HEK293 (cell line): Measurements from ENCODE around the gene GRP.
A peak's percentile ranks its signal among the peaks of the same experiment; 100 is the strongest.

Experiments
- CTCF ChIA-PET: fragments of 350-600 bp; formaldehyde crosslinking; extraction: SDS; loops from one replicate; lab custom pipeline; 2021; ENCODE audit warnings: antibody characterized with exemption; lab: Yijun Ruan, JAX
- POLR2A ChIA-PET: fragments of 300-600 bp; formaldehyde crosslinking; extraction: SDS; loops from one replicate; lab custom pipeline; 2020; ENCODE audit warnings: antibody characterized with exemption, inconsistent platforms; lab: Yijun Ruan, JAX
- H3K27ac ChIP-seq: fragments of 200-500 bp; sonication (Bioruptor generic); 2 replicates; pipeline ENCODE4 v1.5.1; 2014; ENCODE audit warnings: low read depth, low read length, control low read depth, inconsistent platforms; ENCODE audit errors: extremely low read depth
- H3K36me3 ChIP-seq, 2 experiments: fragments of 200-500 bp in 1 of 2; sonication (Bioruptor generic) in 1 of 2; 1 replicate in 1 of 2; 2 replicates in 1 of 2; pipeline ENCODE4 v1.5.1; 2014 to 2017; ENCODE audit warnings: inconsistent platforms in 2 of 2, low read length in 2 of 2; ENCODE audit not compliant: control insufficient read depth in 2 of 2, insufficient read depth in 1 of 2
- H3K4me1 ChIP-seq: fragments of 200-500 bp; sonication (Bioruptor generic); 2 replicates; pipeline ENCODE4 v1.5.1; 2014; ENCODE audit warnings: mild to moderate bottlenecking, low read length, inconsistent platforms; ENCODE audit not compliant: control insufficient read depth, insufficient read depth
- H3K4me3 ChIP-seq: 2 replicates; pipeline ENCODE4 v1.5.1; 2011; ENCODE audit warnings: low read depth, mild to moderate bottlenecking, control low read depth, low read length, moderate library complexity
- H3K9me3 ChIP-seq: fragments of 200-500 bp; sonication (Bioruptor generic); 2 replicates; pipeline ENCODE4 v1.5.1; 2014; ENCODE audit warnings: low read depth, low read length, inconsistent platforms; ENCODE audit not compliant: control insufficient read depth, insufficient read depth
- BCL11A ChIP-seq: fragments of 450-650 bp; formaldehyde crosslinking; IDR thresholded peaks from 2 replicates; pipeline ENCODE4 v1.5.1; 2016; ENCODE audit warnings: low read depth, missing biosample characterization, missing genetic modification characterization
- BCL6B ChIP-seq: fragments of 450-650 bp; formaldehyde crosslinking; IDR thresholded peaks from 2 replicates; pipeline ENCODE4 v1.5.1; 2017; ENCODE audit warnings: missing biosample characterization, missing genetic modification characterization
- FEZF1 ChIP-seq: fragments of 450-650 bp; formaldehyde crosslinking; IDR thresholded peaks from 2 replicates; pipeline ENCODE4 v1.5.1; 2016; ENCODE audit warnings: missing biosample characterization, missing genetic modification characterization
- GLI4 ChIP-seq: fragments of 450-650 bp; formaldehyde crosslinking; IDR thresholded peaks from 2 replicates; pipeline ENCODE4 v1.5.1; 2016; ENCODE audit warnings: missing biosample characterization, missing genetic modification characterization
- HOXD13 ChIP-seq: sonication (generic); formaldehyde crosslinking; IDR thresholded peaks from 2 replicates; pipeline ENCODE4 v1.8.0; 2022; ENCODE audit warnings: missing genetic modification reagents, borderline replicate concordance
- KLF1 ChIP-seq: fragments of 450-650 bp; formaldehyde crosslinking; IDR thresholded peaks from 2 replicates; pipeline ENCODE4 v1.5.1; 2016; ENCODE audit warnings: missing biosample characterization, missing genetic modification characterization
- KLF16 ChIP-seq: fragments of 450-650 bp; formaldehyde crosslinking; IDR thresholded peaks from 2 replicates; pipeline ENCODE4 v1.5.1; 2017; ENCODE audit warnings: missing biosample characterization, missing genetic modification characterization
- MYNN ChIP-seq: fragments of 450-650 bp; formaldehyde crosslinking; IDR thresholded peaks from 2 replicates; pipeline ENCODE4 v1.5.1; 2016; ENCODE audit warnings: missing biosample characterization, missing genetic modification characterization, borderline replicate concordance
- SP3 ChIP-seq: fragments of 450-650 bp; formaldehyde crosslinking; IDR thresholded peaks from 2 replicates; pipeline ENCODE4 v1.5.1; 2016; ENCODE audit warnings: missing biosample characterization, missing genetic modification characterization
- ZBTB17 ChIP-seq: fragments of 450-650 bp; formaldehyde crosslinking; IDR thresholded peaks from 2 replicates; pipeline ENCODE4 v1.5.1; 2016; ENCODE audit warnings: missing biosample characterization, missing genetic modification characterization
- ZBTB26 ChIP-seq: fragments of 450-650 bp; formaldehyde crosslinking; optimal IDR thresholded peaks from 2 replicates; pipeline ENCODE3; 2016; ENCODE audit warnings: missing biosample characterization, mild to moderate bottlenecking, missing genetic modification characterization
- ZBTB49 ChIP-seq: fragments of 450-650 bp; formaldehyde crosslinking; IDR thresholded peaks from 2 replicates; pipeline ENCODE4 v1.5.1; 2016; ENCODE audit warnings: missing biosample characterization, missing genetic modification characterization, low read depth
- ZBTB7A ChIP-seq: fragments of 450-650 bp; formaldehyde crosslinking; IDR thresholded peaks from 2 replicates; pipeline ENCODE4 v1.5.1; 2016; ENCODE audit warnings: low read depth, missing biosample characterization, missing genetic modification characterization
- ZEB2 ChIP-seq: fragments of 450-650 bp; formaldehyde crosslinking; IDR thresholded peaks from 2 replicates; pipeline ENCODE4 v1.5.1; 2016; ENCODE audit warnings: missing biosample characterization, missing genetic modification characterization
- ZFHX2 ChIP-seq: fragments of 450-650 bp; formaldehyde crosslinking; conservative IDR thresholded peaks from 2 replicates; pipeline ENCODE4 v1.5.1; 2016; ENCODE audit warnings: missing biosample characterization, missing genetic modification characterization
- ZFP3 ChIP-seq: fragments of 450-650 bp; formaldehyde crosslinking; IDR thresholded peaks from 2 replicates; pipeline ENCODE4 v1.5.1; 2016; ENCODE audit warnings: low read depth, missing biosample characterization, missing genetic modification characterization
- ZNF10 ChIP-seq: fragments of 450-650 bp; formaldehyde crosslinking; IDR thresholded peaks from 2 replicates; pipeline ENCODE4 v1.5.1; 2017; ENCODE audit warnings: missing biosample characterization, missing genetic modification characterization
- ZNF202 ChIP-seq: fragments of 450-650 bp; formaldehyde crosslinking; IDR thresholded peaks from 2 replicates; pipeline ENCODE4 v1.5.1; 2016; ENCODE audit warnings: missing biosample characterization, missing genetic modification characterization, borderline replicate concordance
- ZNF248 ChIP-seq: fragments of 450-650 bp; formaldehyde crosslinking; IDR thresholded peaks from 2 replicates; pipeline ENCODE4 v1.5.1; 2017; ENCODE audit warnings: missing biosample characterization, missing genetic modification characterization
- ZNF335 ChIP-seq: fragments of 450-650 bp; formaldehyde crosslinking; conservative IDR thresholded peaks from 2 replicates; pipeline ENCODE4 v1.5.1; 2016; ENCODE audit warnings: missing biosample characterization, missing genetic modification characterization
- ZNF560 ChIP-seq: fragments of 450-650 bp; formaldehyde crosslinking; IDR thresholded peaks from 2 replicates; pipeline ENCODE4 v1.5.1; 2017; ENCODE audit warnings: missing biosample characterization, missing genetic modification characterization, borderline replicate concordance
- ZNF585B ChIP-seq: fragments of 450-650 bp; formaldehyde crosslinking; IDR thresholded peaks from 2 replicates; pipeline ENCODE4 v1.5.1; 2016; ENCODE audit warnings: missing biosample characterization, missing genetic modification characterization
- ZNF600 ChIP-seq: fragments of 450-650 bp; formaldehyde crosslinking; IDR thresholded peaks from 2 replicates; pipeline ENCODE4 v1.5.1; 2016; ENCODE audit warnings: missing biosample characterization, missing genetic modification characterization
- ZNF624 ChIP-seq: fragments of 450-650 bp; formaldehyde crosslinking; IDR thresholded peaks from 2 replicates; pipeline ENCODE4 v1.5.1; 2017; ENCODE audit warnings: missing biosample characterization, missing genetic modification characterization
- ZNF626 ChIP-seq: fragments of 450-650 bp; sonication (Bioruptor Pico); formaldehyde crosslinking; IDR thresholded peaks from 2 replicates; pipeline ENCODE4 v1.5.1; 2018; ENCODE audit warnings: missing biosample characterization, missing genetic modification characterization, inconsistent platforms
- ZNF645 ChIP-seq: fragments of 450-650 bp; formaldehyde crosslinking; IDR thresholded peaks from 2 replicates; pipeline ENCODE4; 2016; ENCODE audit warnings: missing biosample characterization, missing genetic modification characterization
- ZNF792 ChIP-seq: fragments of 450-650 bp; formaldehyde crosslinking; IDR thresholded peaks from 2 replicates; pipeline ENCODE4 v1.5.1; 2016; ENCODE audit warnings: missing biosample characterization, missing genetic modification characterization
- ZNF830 ChIP-seq: fragments of 450-650 bp; IDR thresholded peaks from 2 replicates; pipeline ENCODE4 v1.5.0; 2018; ENCODE audit warnings: missing biosample characterization, missing genetic modification characterization, low read depth, mild to moderate bottlenecking, moderate library complexity
- TF ChIP-seq, protein P1 (sequence below): fragments of 450-650 bp; formaldehyde crosslinking; IDR thresholded peaks from 2 replicates; pipeline ENCODE4 v1.5.1; 2016; ENCODE audit warnings: missing biosample characterization, missing genetic modification characterization

The GRP gene

DNA sequence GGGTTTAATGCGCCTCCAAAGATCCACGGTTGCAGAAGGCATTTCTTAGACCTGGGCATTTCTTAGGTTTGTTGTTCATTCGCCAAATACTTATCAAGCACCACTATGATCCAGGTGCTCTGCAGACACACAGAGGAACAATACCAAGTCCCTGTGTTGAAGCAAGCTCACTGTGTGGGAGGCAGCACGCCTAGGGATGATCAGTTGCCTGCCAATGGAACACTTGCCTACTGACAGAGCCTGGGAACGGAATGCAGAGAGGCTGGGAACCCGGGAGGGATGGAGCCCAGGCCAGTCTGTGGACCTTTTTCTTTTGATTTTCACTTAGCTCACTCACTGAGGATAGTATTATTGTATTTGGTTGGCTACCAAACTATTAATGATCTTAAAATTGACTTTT, 1.9 kb upstream of the GRP start (continued):
- no peak for TF ChIP-seq ZBTB49 (tag by site-specific recombination)
- no peak for TF ChIP-seq ZBTB17
- TF ChIP-seq ZNF10 (tag by site-specific recombination), result no peak
- no peak for TF ChIP-seq ZNF645 (tag by site-specific recombination)
- TF ChIP-seq ZNF560 (tag by site-specific recombination), result no peak

GRCh38 chr18:59220164-59220783, 316 bp downstream of the GRP start:
- Histone ChIP-seq H3K9me3 (no peaks in the 10 kb centered on the region), H3K4me3 (peak overlapping the region; percentile 16), H3K4me1 (peaks cover 2% of the 10 kb centered on the region; the same call in 1 of the 2 replicates), H3K27ac (no peak overlapping the region), H3K36me3 (no peaks in the 10 kb centered on the region)
- POLR2A ChIA-PET, result interaction anchor here (0.6 to 1.2 kb wide), 4 partner anchors 10 to 347 kb away, joined by 3 to 4 read pairs (median 3); partner anchors contain the start of gene LMAN1
- CTCF ChIA-PET, result interaction anchor here (0.6 to 1.0 kb wide), 3 partner anchors 11 to 609 kb away, joined by 3 to 4 read pairs (median 3); no protein-coding TSS in a partner anchor
- TF ChIP-seq HOXD13 (CRISPR knock-in tag), result no peak
- TF ChIP-seq ZNF585B (tag by site-specific recombination), result no peak
- TF ChIP-seq ZNF626, result no peak
- no peak for TF ChIP-seq KLF1
- TF ChIP-seq ZFHX2 (tag by site-specific recombination), result 0 out of 2 replicates have a peak, but pooled peaks have one; percentile 7
- peak; percentile 63 for TF ChIP-seq ZNF335 (tag by site-specific recombination)
- no peak for TF ChIP-seq BCL6B (tag by site-specific recombination)
- TF ChIP-seq SP3 (tag by site-specific recombination), result no peak
- TF ChIP-seq ZNF830 (tag by site-specific recombination), result no peak
- peak; percentile 81 for TF ChIP-seq ZBTB26 (tag by site-specific recombination)
- no peak for TF ChIP-seq ZNF624 (tag by site-specific recombination)
- no peak for TF ChIP-seq BCL11A
- no peak for TF ChIP-seq GLI4
- 0 out of 2 replicates have a peak, but pooled peaks have one; percentile 33 for TF ChIP-seq KLF16 (tag by site-specific recombination)
- 0 out of 2 replicates have a peak, but pooled peaks have one; percentile 25 for TF ChIP-seq ZNF600
- TF ChIP-seq ZNF792 (tag by site-specific recombination), result no peak
- TF ChIP-seq ZNF202 (tag by site-specific recombination), result no peak
- TF ChIP-seq ZFP3, result no peak
- TF ChIP-seq, protein P1, sequence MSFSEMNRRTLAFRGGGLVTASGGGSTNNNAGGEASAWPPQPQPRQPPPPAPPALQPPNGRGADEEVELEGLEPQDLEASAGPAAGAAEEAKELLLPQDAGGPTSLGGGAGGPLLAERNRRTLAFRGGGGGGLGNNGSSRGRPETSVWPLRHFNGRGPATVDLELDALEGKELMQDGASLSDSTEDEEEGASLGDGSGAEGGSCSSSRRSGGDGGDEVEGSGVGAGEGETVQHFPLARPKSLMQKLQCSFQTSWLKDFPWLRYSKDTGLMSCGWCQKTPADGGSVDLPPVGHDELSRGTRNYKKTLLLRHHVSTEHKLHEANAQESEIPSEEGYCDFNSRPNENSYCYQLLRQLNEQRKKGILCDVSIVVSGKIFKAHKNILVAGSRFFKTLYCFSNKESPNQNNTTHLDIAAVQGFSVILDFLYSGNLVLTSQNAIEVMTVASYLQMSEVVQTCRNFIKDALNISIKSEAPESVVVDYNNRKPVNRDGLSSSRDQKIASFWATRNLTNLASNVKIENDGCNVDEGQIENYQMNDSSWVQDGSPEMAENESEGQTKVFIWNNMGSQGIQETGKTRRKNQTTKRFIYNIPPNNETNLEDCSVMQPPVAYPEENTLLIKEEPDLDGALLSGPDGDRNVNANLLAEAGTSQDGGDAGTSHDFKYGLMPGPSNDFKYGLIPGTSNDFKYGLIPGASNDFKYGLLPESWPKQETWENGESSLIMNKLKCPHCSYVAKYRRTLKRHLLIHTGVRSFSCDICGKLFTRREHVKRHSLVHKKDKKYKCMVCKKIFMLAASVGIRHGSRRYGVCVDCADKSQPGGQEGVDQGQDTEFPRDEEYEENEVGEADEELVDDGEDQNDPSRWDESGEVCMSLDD (tag by site-specific recombination), result peak; percentile 63; the same call in 1 of the 2 replicates
- TF ChIP-seq ZEB2 (tag by site-specific recombination), result no peak
- TF ChIP-seq MYNN (tag by site-specific recombination), result no peak
- no peak for TF ChIP-seq FEZF1 (tag by site-specific recombination)
- no peak for TF ChIP-seq ZBTB7A
- no peak for TF ChIP-seq ZNF248 (tag by site-specific recombination)
